ENCODE measurements around the gene KRTCAP3. TPM values are rescaled to one million over a fixed set of nuclear protein-coding genes. Genes with fewer than 3 reads are reported as not detected.

KRTCAP3 gene
- total and polyA plus RNA-seq, 2 donors (not counting 1 experiment from before 2014, with no cell fraction given): 8.6 to 15.0 TPM

DNA sequence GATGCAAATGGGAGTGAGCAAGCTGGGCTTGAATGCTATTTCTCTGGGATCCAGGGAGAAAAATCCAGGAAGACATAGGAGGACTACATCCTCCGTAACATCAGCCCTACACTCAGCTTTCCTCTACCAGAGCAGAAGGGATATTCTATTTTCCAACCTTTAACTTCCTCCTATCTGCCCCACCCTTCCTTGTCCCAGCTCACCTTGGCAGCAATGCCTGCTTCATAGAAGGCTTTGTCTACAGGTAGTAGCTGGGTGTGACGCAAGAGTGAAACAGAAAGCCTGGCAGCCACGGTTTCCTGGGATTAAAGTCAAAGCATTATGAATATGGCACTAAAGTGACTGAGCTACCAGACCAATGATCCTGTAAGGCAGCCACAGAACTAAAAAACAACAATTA lies 3.9 kb downstream of the KRTCAP3 start:
- no peak for ATAC-seq (ENCODE audit: low read depth)
- Histone ChIP-seq H3K4me1 (ENCODE audit: control insufficient read depth in 2 of 2, insufficient read depth in 2 of 2, low read length in 2 of 2) (peaks cover 3 to 6% of the 10 kb centered on the region in 2 donors), H3K9me3 (ENCODE audit: control extremely low read depth in 1 of 3, control insufficient read depth in 2 of 3, insufficient read depth in 1 of 3, low read length in 2 of 3) (no peaks in the 10 kb centered on the region), H3K4me2 (replicated peaks; ENCODE audit: low read depth, low read length, poor library complexity, severe bottlenecking) (no peak overlapping the region), H3K36me3 (replicated peaks in 1 of 2; ENCODE audit: control extremely low read depth in 1 of 2, control insufficient read depth in 1 of 2, extremely low read depth in 1 of 2, insufficient read depth in 2 of 2, low read length in 1 of 2) (peaks cover 0 to 22% of the 10 kb centered on the region in 2 experiments), H3K79me2 (ENCODE audit: control insufficient read depth, insufficient read depth, low read length) (no peaks in the 10 kb centered on the region), H3K4me3 (ENCODE audit: control extremely low read depth in 1 of 5, extremely low read depth in 1 of 5, insufficient read depth in 1 of 5, low read depth in 2 of 5, low read length in 4 of 5) (no peak overlapping the region), H3K9ac (ENCODE audit: low read length) (no peak overlapping the region), H2AFZ (ENCODE audit: insufficient read depth, low read depth, low read length, poor library complexity, severe bottlenecking) (no peak overlapping the region), H3K27me3 (replicated peaks in 1 of 4; ENCODE audit: control extremely low read depth in 1 of 4, control insufficient read depth in 3 of 4, insufficient read depth in 4 of 4, low read length in 3 of 4) (no peaks in the 10 kb centered on the region), H3K27ac (ENCODE audit: low read length in 2 of 2) (no peak overlapping the region), H4K20me1 (ENCODE audit: control insufficient read depth, insufficient read depth, low read length, poor library complexity, severe bottlenecking) (no peaks in the 10 kb centered on the region)
- Mint-ChIP-seq H3K4me1 (peaks cover 12% of the 10 kb centered on the region), H3K9me3 (ENCODE audit: insufficient read depth) (no peaks in the 10 kb centered on the region), H3K27ac (no peak overlapping the region), H3K27me3 (no peaks in the 10 kb centered on the region), H3K4me3 (no peak overlapping the region)
- 80% methylated on average over 1 of the region's 3 CpGs for WGBS (ENCODE audit: insufficient coverage)
- intact Hi-C loops (cut with micrococcal nuclease): loop anchor here (10.0 kb wide), 1 partner anchor 239 kb away; no protein-coding TSS in a partner anchor
- ChIA-PET POLR2A (no interaction called here), CTCF (no interaction called here)
- no peak for DNase-seq
- TF ChIP-seq EZH2 (IDR thresholded peaks at IDR 0.05; ENCODE audit: borderline replicate concordance, insufficient read depth, low read depth, low read length, poor library complexity, severe bottlenecking): no peak
- TF ChIP-seq, protein P1, sequence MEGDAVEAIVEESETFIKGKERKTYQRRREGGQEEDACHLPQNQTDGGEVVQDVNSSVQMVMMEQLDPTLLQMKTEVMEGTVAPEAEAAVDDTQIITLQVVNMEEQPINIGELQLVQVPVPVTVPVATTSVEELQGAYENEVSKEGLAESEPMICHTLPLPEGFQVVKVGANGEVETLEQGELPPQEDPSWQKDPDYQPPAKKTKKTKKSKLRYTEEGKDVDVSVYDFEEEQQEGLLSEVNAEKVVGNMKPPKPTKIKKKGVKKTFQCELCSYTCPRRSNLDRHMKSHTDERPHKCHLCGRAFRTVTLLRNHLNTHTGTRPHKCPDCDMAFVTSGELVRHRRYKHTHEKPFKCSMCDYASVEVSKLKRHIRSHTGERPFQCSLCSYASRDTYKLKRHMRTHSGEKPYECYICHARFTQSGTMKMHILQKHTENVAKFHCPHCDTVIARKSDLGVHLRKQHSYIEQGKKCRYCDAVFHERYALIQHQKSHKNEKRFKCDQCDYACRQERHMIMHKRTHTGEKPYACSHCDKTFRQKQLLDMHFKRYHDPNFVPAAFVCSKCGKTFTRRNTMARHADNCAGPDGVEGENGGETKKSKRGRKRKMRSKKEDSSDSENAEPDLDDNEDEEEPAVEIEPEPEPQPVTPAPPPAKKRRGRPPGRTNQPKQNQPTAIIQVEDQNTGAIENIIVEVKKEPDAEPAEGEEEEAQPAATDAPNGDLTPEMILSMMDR (IDR thresholded peaks at IDR 0.05): no peak

DNA sequence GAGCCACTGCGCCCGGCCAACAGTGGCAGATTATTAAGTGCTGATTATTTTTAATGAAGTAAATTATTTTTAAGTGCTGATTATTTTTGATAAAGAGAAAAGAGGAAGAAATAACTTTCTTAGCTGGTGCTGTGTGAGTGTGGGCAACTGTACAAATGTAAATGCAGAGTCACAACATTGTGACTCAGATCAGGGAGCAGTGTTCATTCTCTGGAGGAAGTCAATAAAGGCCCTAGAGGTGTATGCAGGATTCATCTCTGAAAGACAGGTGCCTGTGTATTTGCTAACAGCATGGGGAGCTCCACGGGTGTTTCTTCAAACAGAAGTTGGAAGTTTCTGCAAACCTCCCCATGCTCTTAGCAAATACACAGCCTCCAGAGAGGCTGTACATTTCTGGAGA lies 6.2 kb downstream of the KRTCAP3 start:
- Mint-ChIP-seq H3K27me3 (no peaks in the 10 kb centered on the region), H3K27ac (no peak overlapping the region), H3K4me3 (no peak overlapping the region), H3K9me3 (ENCODE audit: insufficient read depth) (no peaks in the 10 kb centered on the region), H3K4me1 (peaks cover 1% of the 10 kb centered on the region)
- H3K4me2 ChIP-seq (replicated peaks; ENCODE audit: low read depth, low read length, poor library complexity, severe bottlenecking): no peak overlapping the region
- intact Hi-C loops (cut with micrococcal nuclease): loop anchor here (10.0 kb wide), 1 partner anchor 236 kb away; no protein-coding TSS in a partner anchor
- no peak overlapping the region for H3K4me3 ChIP-seq (ENCODE audit: control extremely low read depth in 1 of 5, extremely low read depth in 1 of 5, insufficient read depth in 1 of 5, low read depth in 2 of 5, low read length in 4 of 5)
- ChIA-PET POLR2A (no interaction called here), CTCF (interaction anchor here (0.9 kb wide), 1 partner anchor 234 kb away, joined by 5 read pairs; no protein-coding TSS in a partner anchor)
- no peaks in the 10 kb centered on the region for H3K9me3 ChIP-seq (ENCODE audit: control extremely low read depth in 1 of 3, control insufficient read depth in 2 of 3, insufficient read depth in 1 of 3, low read length in 2 of 3)
- H3K4me1 ChIP-seq (ENCODE audit: control insufficient read depth in 2 of 2, insufficient read depth in 2 of 2, low read length in 2 of 2): no peaks in the 10 kb centered on the region
- DNase-seq (no peak), ATAC-seq (ENCODE audit: low read depth) (no peak)
- no peak overlapping the region for H3K27ac ChIP-seq (ENCODE audit: low read length in 2 of 2)
- H3K36me3 ChIP-seq (replicated peaks in 1 of 2; ENCODE audit: control extremely low read depth in 1 of 2, control insufficient read depth in 1 of 2, extremely low read depth in 1 of 2, insufficient read depth in 2 of 2, low read length in 1 of 2): peaks cover 1 to 22% of the 10 kb centered on the region in 2 experiments
- H3K9ac ChIP-seq (ENCODE audit: low read length): no peak overlapping the region
- no peaks in the 10 kb centered on the region for H3K79me2 ChIP-seq (ENCODE audit: control insufficient read depth, insufficient read depth, low read length)
- no peak for TF ChIP-seq EZH2 (IDR thresholded peaks at IDR 0.05; ENCODE audit: borderline replicate concordance, insufficient read depth, low read depth, low read length, poor library complexity, severe bottlenecking)
- TF ChIP-seq, protein P1 (IDR thresholded peaks at IDR 0.05): no peak
- H3K27me3 ChIP-seq (replicated peaks in 1 of 4; ENCODE audit: control extremely low read depth in 1 of 4, control insufficient read depth in 3 of 4, insufficient read depth in 4 of 4, low read length in 3 of 4): no peaks in the 10 kb centered on the region
- no peaks in the 10 kb centered on the region for H4K20me1 ChIP-seq (ENCODE audit: control insufficient read depth, insufficient read depth, low read length, poor library complexity, severe bottlenecking)
- H2AFZ ChIP-seq (ENCODE audit: insufficient read depth, low read depth, low read length, poor library complexity, severe bottlenecking): no peak overlapping the region
- WGBS (ENCODE audit: insufficient coverage): 93% methylated on average over 2 of the region's 3 CpGs
